NCI-H82 treated with DMSO at 0.1 percent for 48 hours (cell line): ENCODE results near the gene VPS18.

Experiments
- DNase-seq: peaks from one replicate; lab custom pipeline; 2025; ENCODE audit not compliant: unreplicated experiment; lab: John Stamatoyannopoulos, UW

The VPS18 gene

DNA sequence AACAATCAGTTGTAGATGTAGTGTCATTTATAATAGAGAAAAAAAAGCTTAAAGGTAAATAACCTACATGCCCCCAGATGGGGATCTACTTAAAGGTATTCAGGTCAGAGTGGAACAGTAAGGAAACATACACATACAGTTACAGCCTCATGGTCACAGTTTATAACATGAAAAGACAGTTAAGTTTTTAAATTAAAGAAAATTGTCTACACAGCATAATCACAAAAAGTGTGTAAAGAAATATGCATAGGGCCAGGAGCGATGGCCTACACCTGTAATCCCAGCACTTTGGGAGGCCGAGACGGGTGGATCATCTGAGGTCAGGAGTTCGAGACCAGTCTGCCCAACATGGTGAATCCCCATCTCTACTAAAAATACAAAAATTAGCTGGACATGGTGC lies 27.1 kb upstream of the VPS18 start:
- DNase-seq = no peak

DNA sequence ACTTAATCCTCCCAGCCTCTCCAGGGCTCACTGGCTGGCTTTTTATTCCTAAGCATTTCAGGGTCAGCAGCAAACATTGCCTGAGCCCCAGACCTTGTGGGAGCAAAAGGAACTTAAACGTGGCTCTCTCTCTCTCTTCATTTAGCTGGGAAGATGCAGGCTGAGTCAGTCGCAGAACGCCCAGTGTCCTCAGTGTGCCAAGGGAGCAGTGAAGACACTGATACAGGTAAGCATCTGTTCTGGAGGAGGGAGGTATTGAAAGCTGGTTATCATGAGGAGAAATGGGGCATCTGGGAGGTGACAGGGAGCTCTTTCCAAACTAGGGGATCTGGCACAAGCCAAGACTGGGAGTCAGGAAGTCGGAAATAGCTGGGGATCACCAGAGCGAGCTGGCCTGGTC lies 24.6 kb upstream of the VPS18 start:
- no peak for DNase-seq

DNA sequence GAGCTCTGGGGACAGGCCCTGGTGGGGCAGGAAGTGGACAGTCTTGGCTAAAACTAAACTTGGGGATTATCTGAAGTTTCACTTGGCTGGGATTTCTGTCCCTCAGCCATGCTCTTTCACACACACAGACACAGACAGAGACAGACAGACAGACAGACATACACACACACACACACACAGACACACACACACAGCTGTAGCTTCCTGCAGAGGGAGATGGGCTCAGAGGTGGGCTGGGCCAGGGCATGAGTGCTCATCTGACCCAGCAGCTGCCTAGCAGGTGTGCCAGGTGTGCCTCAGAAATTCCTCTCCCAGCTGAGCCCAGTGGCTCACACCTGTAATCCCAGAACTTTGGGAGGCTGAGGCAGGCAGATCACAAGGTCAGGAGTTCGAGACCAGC lies 23.5 kb upstream of the VPS18 start:
- DNase-seq = no peak

DNA sequence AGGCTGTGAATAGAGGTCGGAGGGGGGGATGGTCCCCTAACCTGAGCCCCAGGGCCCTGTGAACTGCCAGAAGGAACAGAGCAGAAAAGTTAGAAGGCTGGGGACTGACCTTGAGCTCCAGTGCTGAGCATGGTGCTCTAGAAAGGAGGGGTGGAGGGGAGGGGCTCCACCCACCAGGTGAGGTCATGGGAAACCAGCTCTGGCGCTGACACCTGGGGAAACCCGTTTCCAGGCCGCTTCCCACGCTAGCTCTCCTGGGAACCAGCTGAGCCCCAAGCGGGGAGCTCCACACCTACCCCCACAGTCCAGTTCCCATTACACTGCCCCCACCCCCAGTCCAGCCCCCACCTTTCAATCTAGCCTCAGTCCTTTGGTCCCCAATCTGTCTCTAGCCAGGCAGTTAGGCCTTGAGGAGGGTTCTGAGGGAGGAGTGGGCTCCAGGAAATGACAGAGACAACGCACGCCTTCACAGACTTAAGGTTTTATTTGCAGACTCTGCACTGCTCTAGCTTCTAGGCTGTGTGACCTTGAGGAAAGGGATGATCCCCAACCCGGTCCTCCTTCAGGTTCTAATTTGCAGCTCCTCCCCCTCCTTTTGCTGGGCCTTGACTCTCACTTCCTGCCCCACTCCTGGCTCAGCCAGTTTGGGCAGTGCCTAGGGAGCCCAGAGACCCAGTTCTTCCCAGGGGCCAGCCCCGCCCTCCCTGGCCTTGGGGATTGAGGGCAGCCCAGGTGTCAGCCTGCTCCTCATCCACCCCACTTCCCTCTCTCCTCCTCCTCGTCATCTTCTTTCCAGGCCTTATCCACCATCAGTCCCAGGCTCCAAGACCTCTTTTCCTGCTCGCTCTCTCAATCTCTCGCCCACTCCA lies 22.3 kb upstream of the VPS18 start:
- no peak for DNase-seq

DNA sequence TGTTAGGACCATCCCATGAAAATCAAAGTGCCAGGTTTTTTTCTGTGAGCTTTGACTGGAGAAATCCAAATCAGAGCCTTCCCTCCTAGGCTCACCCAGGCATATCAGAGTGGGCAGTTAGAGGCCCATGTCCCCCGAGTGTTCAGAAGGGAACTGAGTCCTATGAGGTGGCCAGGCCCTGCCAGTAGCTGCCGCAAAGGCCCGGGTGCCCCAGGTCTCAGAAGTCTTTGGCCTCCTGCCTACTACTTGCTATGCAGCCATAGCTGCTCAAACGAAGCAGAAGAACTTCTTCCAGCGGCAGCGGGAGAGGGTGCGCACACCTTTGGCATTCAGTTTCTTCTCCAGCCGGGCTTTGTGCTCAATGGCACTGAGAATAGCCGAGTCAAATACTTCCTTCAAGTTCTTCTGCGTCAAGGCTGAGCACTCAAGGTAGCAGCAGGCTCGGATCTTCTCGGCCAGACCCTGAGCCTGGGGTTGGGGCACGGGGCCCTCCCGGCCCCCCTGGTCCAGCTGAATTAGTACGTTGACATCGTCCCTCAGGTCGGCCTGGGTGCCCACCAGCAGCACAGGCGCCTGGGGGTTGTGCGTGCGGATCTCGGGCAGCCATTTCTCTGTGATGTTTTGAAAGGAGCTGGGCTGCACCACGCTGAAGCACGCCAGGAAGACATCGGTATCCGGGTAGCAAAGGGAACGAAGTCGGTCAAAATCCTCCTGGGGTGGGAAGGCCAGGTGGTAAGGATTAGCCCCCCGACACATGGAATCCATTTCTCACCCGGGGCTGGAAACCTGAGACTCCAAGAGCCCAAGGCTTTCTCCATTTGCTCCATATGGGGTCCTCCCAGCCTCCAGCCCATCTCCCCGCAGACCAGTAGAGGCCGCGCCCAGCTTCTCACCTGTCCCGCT lies 21.2 kb upstream of the VPS18 start:
- DNase-seq = no peak

DNA sequence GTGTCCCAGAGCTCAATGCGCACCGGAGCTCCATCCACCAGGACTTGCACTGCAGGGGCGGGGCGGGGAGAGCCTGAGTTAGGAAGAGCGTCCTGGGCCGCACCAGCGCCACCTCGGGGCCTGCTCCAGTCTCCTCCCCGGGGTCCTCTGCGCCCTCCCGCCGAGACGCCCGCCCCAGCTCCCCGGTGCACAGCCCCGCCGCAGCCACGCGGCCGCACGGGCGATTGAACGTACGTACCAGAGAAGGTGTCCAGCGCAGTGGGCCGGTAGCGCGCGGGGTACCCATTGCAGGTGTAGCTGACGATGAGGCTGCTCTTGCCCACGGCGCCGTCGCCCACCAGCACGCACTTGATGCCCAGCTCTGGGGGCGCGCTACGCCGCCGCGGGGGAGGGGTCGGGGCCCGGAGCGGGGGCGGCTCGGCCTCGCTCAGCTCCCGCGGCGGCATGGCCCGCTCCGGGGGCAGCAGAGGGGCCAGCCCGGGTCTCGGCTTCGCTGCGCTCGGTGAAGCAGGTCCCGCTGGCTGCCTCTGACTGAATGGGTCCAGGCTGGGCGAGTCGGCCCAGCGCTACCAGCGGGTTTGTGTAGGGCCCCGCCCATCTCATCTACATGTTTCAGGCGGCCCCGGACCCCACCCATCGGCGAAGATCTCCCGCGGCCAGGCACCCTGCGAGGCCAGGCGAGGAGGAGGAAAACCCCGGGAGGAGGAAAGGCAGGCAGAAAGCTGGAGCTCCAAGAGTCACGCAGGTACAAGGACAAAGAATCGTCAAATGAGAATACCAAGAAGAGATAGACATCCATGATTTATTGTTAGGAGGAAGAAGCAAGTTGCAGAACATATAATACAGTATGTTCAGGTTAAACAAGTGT lies 20.3 kb upstream of the VPS18 start, which contains the start of gene RHOV:
Gene RHOV (minus strand): TSS at position 541 of the 868 bp plus-strand sequence. CDS start 95 bp downstream, at position 446.
- peak; percentile 50 for DNase-seq

DNA sequence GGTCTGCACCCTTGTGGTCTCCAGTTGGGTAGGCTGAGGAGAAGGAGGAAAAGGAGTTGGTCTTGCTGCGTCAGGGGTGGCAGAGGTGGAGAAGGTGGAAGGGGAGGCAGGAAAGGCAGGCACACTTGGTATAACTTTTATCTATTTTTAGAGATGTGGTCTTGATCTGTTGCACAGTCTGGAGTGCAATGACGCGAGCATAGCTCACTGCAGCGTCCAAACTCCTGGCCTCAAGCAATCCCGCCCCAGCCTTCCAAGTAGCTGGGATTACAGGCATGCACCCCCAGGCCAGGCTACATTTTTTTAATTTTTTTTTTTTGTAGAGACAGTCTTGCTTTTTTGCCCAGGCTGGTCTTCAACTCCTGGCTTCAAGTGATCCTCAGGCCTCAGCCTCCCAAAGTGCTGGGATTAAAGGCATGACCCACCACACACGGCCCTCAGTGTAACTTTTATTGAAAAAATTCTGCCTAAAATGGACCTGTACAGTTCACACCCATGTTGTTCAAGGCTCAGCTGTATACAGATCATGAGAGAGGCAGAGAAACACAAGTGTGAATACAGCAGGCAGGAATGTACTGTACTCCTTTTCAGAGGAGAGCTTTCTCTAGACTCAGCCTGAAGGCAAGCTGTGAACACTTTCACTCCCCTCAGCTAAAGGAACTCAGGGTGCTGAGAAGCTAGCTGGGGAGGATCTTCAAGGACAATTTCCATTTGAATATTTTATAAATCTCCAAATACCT lies 18.1 kb upstream of the VPS18 start:
- no peak for DNase-seq

DNA sequence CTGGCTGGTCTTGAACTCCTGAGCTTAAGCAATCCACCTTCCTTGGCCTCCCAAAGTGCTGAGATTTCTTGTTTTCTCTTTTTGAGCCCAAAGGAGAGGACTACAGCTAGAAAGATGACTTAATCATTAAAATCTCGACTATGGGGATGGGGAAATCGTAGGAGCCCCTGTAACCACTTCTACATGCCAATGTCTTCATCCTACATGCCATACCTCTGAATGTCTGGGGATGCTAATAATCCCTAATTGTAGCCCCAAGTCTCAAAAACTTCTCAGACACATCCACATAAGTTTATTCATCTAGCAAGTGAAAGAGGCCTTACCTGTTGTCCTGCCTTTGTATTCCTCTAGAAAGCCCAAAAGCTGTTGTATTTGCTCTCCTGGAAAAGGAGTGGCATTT lies 16.6 kb upstream of the VPS18 start:
- DNase-seq = no peak

DNA sequence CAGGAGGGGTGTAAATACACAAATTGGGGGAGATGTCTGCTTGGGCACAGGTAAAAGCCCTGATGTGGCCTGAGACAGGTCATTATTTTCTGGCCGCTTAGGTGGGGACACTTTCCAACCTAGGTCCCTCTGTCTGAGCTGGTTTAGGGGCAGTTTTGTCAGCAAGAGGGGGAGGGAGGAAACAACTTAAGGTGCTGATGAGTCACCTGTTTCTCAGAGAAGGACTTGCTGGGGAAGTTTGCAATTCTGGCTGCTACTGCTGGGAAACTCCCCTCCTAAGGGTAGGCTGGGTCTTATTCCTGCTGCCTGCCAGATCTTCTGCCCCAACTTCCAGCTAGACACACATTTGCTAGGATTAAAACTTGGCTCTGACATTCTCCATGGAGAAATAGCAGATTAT lies 15.5 kb upstream of the VPS18 start:
- DNase-seq = no peak

DNA sequence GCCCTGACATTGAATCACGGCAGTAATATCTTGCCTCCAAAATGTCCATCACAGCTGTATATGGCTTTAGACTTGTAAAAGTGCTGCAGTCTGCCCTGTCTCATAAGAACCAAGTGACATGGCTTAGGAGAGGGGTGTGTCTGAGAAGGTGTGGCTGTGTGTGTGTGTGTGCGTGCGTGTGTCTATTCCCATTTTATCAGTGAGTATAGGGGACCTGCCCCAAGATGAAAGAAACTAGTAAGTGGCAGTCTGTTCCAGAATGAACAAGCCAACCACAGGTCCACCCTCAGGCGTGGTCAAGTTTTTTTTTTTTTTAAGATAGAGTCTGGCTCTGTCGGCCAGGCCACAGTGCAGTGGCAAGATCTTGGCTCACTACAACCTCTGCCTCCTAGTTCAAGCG lies 14.6 kb upstream of the VPS18 start:
- DNase-seq = no peak

DNA sequence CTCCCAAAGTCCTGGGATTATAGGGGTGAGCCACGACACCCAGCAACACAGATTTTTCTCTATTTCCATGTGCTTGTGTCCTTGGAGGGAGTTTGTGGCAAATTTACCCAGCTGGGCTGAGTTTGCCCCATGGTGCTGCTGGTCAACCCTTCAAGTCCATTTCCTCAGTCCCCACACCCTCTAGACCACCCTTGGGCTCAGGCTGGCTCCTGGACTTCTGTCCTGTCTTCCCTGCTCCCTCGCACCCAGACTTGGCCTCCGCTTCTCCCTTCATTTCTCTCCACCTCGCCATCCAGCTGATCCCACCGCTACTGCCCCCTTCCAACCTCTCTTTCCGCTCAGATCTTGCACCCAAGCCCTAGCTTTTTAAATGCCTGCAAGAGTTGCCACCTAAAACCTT lies 12.9 kb upstream of the VPS18 start:
- DNase-seq = no peak

DNA sequence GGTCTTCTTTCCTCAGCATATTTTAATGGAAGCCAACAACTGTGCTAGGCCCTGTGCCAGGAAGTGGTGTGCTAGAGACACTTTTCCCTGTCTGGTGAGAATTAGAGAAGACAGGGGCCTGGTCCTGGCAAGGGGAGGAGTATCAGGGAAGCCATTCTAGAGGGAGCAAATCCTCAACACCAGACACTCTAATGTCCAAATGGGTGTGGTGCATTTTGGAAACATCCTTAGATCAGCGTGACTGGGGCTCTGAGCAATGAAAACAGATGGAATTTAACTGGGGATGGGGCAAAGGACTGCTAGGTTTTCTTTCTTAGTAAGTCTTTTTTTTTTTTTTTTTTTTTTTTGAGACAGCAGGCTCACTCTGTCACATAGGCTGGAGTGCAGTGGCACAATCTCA lies 7.7 kb upstream of the VPS18 start:
- DNase-seq = no peak

DNA sequence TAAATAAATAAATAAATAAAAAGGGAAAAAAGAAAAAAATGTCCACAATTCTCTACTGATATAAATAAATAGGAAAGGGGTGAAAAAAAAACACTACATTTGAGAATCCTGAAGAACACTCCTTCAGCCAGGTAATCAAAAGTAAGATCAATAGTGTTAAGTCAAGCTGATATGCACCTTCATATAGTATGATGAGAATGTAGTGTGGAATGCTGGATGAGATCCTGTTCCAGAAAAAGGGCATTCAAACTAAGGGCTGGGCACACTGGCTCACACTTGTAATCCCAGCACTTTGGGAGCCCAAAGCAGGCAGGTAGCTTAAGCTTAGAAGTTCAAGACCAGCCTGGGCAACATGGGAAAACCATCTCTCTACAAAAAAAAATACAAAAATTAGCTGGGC lies 5.1 kb upstream of the VPS18 start:
- no peak for DNase-seq

DNA sequence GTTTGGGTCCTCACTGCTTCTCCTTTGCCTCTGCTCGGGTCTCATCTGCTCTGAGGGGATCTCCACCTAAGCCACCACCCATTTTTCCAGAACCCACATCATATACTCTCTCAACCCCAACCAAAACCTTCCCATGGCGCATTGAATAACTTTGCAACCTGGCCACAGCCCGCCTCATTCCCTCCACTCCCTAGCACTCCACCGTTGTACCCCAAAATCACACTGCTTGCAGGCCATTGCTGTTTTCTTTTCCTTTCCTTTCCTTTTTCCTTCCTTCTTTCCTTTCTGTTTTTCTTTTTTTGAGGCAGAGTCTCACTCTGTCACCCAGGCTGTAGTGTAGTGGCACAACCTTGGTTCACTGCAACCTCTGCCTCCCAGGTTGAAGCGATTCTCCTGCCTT lies 3.1 kb upstream of the VPS18 start:
- no peak for DNase-seq

DNA sequence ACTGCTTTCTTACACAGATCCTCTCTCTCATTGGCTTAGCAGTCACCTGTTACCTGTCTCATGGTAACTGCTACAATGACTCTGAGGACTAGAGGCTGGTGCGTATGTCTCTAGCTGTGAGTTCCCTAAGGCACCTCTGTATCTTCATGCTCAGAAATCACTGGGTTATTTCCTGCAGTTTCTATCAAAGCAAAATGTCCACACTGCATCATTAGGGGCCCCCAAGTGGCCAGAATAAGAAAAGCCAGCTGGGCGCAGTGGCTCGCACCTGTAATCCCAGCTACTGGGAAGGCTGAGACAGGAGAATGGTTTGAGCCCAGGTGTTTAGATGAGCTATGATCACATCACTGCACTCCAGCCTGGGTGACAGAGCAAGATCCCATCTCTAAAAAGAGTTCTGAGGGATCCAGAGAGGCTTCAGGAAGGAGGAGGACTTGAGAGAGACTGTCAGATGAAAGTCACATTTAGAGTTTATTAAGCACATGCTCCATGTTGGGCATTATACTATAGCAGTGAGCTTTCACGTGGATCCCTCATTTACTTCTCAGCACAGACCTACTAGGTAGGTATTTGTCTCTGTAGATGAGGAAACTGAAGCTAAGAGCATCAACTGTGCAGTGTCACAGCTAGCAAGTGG lies 2.3 kb upstream of the VPS18 start:
- DNase-seq = peak; percentile 22

DNA sequence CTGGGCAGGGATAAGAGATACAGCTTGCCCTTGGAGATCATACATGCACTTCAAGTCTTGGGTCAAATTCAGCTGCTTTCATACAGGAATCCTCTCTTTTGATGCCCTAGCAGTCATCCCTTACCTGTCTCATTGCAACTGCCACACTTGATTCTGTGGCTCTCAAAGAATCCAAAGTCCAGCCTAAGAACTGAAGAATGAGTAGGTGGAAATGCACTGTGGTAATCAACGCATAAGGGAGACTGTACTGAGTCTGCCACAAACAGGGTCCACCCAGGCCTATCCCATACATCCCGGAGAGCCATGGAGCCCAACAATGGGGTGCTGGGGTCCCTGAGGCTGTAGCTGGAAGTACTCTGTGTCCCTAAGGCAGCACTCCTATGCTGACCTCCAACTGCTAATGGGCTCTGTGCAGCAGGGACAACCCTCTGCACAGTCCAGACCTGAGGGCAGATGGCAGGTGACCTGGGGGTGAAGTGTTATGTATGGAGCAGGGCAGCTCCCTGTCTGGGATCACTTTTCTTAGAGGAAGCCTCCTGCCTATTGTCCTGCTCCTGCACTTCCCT lies 1.7 kb upstream of the VPS18 start:
- DNase-seq = no peak

DNA sequence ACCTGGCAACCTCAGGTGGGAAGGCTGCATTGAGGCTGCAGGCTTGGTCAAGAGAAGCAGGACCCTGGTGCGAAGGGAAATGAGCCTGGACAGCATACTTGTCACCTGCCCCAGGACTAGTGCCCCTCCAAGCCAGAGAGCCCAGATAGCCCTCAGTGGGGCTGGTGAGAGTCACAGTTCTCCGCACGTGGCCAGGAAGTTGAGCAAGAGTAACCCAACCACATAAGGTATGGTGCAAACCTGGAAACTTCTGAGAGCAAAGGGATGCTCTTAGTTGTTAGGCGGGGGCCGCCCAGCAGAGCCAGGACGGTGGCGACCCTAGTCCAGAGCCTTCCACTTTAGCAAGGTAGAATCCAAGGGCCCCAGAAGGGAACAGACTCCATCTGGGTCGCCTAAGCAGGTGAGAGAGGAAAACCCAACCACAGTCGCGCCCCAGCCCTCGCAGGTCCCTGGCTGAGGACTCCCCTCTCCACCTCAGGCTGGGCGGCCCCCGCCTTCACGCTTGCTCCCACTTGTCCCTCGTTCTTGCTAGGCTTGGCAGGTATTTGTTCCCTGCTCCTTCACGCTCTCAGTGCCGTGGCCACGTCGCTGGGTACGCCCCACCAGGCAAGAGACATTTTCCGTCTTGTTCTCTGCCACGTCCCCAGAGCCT lies 1.1 kb upstream of the VPS18 start:
- DNase-seq = no peak

DNA sequence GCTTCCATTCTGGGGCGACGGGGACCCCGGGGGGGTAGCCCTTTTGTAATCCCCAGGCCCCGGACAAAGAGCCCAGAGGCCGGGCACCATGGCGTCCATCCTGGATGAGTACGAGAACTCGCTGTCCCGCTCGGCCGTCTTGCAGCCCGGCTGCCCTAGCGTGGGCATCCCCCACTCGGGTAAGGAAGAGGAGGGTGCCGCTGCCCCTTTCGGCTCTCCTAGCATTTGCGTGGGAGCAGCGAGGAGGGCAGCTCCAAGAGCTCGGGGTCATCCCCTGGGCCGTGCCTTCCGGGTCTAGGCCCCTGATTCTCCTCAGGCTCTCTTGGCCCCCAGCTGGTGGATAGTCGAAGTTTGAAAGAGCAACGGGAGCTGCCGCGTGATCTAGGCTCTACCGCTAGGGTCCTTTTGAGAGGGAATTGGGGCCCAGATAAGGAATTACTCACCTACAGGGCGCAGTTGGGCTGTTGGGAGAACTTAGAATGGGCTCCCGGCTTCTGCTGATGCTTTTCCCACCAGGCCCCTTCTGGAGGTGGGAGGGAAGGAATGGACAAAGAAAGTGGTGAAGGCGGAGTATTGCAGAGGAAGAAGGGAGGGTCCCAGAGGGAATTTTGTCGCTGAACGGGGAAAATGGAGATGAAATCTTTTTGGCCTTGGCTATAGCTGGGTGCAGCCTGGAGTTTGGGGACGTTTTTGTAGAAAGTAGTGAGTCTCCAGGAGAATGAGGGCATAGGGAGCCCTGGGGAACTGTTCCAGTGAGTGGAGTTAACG lies 615 bp downstream of the VPS18 start:
- DNase-seq = no peak
